ENCODE data around the gene GXYLT1. TPM values are rescaled to one million over a fixed set of nuclear protein-coding genes. Genes with fewer than 3 reads are reported as not detected.

GXYLT1 gene
- total RNA-seq, 3 donors from 2014 or later: 7.4 to 8.8 (median 8.5) TPM

DNA sequence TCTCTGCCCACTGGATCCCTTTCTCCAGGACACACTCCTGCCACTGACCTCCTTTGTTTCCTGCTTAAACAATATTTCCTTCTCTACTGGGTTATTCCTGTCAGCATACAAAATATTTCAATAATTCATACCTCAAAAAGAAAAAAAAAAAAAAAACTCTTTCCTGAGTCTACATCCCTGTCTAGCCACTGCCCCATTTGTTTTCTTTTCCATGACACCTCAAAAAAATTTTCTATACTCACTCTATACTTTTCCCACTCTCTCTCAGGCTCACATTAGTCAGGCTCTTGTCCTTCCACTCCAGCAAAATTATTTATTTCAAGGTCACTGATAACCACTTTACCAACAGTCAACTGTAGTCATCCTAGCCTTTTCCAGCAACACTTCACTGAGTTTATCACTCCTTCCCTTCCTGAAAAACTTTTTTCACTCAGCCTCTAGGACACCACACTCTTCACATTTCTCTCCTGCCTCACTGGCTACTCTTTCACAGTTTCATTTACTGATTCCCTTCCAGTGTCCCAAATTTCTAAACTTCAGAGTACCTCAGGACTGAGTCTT lies 29.4 kb upstream of the GXYLT1 start:
- no peak for DNase-seq
- no peaks in the 10 kb centered on the region for H3K4me1 ChIP-seq (ENCODE audit: low read depth)
- intact Hi-C loops (cut with DNase I, micrococcal nuclease): no loop called here
- no peak for ATAC-seq
- no peak overlapping the region for H3K4me3 ChIP-seq
- TF ChIP-seq, protein P1, sequence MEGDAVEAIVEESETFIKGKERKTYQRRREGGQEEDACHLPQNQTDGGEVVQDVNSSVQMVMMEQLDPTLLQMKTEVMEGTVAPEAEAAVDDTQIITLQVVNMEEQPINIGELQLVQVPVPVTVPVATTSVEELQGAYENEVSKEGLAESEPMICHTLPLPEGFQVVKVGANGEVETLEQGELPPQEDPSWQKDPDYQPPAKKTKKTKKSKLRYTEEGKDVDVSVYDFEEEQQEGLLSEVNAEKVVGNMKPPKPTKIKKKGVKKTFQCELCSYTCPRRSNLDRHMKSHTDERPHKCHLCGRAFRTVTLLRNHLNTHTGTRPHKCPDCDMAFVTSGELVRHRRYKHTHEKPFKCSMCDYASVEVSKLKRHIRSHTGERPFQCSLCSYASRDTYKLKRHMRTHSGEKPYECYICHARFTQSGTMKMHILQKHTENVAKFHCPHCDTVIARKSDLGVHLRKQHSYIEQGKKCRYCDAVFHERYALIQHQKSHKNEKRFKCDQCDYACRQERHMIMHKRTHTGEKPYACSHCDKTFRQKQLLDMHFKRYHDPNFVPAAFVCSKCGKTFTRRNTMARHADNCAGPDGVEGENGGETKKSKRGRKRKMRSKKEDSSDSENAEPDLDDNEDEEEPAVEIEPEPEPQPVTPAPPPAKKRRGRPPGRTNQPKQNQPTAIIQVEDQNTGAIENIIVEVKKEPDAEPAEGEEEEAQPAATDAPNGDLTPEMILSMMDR (IDR thresholded peaks at IDR 0.05): no peak
- H3K36me3 ChIP-seq (ENCODE audit: low read depth): no peaks in the 10 kb centered on the region
- H3K9me3 ChIP-seq: no peaks in the 10 kb centered on the region

DNA sequence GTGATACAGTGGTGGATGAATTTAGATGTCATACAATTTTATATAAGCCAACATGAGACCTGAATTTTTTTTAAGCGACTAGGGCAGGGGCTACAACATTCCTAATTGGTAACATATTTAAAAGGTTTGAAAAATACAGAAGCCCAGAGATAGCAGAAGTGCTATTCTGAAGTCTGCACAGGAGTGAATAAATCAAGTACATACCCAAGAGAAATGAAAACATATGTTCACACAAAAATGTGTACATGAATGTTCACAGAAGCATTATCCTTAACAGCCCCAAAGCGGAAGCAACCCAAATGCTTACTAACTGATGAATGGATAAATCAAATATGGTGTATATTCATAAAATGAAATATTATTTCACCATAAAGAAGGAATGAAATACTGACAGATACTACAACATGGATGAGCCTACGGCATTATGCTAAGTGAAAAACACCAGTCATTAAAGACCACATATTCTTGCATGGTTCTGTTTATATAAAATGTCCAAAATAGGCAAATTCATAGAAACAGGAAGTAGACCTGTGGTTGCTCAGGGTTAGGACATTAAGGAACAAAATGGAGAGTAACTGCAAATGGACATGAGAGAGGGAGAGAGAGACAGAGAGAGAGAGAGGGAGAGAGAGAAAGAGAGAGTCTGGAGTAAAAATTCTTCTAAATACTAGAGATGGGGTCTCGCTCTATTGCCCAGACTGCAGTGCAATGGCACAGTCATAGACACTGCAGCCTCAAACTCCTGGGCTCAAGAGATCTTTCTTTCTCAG lies 28.0 kb upstream of the GXYLT1 start:
- TF ChIP-seq, protein P1 (IDR thresholded peaks at IDR 0.05): no peak
- Histone ChIP-seq H3K36me3 (ENCODE audit: low read depth) (no peaks in the 10 kb centered on the region), H3K9me3 (no peaks in the 10 kb centered on the region), H3K4me1 (ENCODE audit: low read depth) (no peaks in the 10 kb centered on the region), H3K4me3 (no peak overlapping the region)
- intact Hi-C loops (cut with DNase I, micrococcal nuclease): no loop called here
- no peak for ATAC-seq
- DNase-seq: no peak

DNA sequence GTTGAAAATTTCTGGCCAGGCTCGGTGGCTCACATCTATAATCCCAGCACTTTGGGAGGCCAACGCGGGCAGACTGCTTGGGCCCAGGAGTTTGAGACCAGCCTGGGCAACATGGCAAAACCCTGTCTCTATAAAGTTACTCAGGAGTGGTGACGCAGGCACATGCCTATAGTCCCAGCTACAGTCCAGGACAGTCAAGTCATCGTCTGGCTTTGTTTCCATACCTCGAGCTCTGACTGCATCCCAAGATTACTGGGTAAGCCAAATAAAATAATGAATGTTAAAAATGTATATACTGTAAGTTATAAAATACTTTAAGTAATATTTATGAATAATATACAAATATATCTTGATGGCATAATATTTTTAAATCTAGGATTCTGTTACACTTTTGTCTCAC lies 23.0 kb upstream of the GXYLT1 start:
- Histone ChIP-seq H3K36me3 (ENCODE audit: low read depth) (no peaks in the 10 kb centered on the region), H3K4me3 (no peak overlapping the region), H3K9me3 (no peaks in the 10 kb centered on the region), H3K4me1 (ENCODE audit: low read depth) (no peaks in the 10 kb centered on the region)
- TF ChIP-seq, protein P1 (IDR thresholded peaks at IDR 0.05): no peak
- intact Hi-C loops (cut with DNase I, micrococcal nuclease): no loop called here
- ATAC-seq (no peak), DNase-seq (no peak)

DNA sequence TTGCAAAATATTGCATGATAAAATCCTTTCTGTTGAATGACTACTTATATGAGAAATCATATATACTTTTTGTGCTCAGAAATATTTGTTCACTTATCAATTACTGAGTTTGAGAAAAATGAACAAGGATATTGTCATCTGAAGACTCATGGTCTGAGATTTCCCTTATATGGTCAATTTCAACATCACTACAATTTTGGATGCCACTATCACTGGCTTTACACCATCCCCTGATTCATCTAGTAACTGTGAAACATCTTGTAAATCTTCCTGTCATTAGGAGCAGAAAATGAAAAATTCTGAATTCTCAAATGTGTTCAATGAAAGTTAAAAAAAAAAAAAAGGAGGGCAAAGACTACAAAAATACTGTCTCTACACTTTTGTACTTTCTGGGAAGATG lies 21.8 kb upstream of the GXYLT1 start:
- TF ChIP-seq, protein P1 (IDR thresholded peaks at IDR 0.05): no peak
- intact Hi-C loops (cut with DNase I, micrococcal nuclease): no loop called here
- Histone ChIP-seq H3K36me3 (ENCODE audit: low read depth) (no peaks in the 10 kb centered on the region), H3K9me3 (no peaks in the 10 kb centered on the region), H3K4me1 (ENCODE audit: low read depth) (no peaks in the 10 kb centered on the region), H3K4me3 (no peak overlapping the region)
- no peak for ATAC-seq
- DNase-seq: no peak

DNA sequence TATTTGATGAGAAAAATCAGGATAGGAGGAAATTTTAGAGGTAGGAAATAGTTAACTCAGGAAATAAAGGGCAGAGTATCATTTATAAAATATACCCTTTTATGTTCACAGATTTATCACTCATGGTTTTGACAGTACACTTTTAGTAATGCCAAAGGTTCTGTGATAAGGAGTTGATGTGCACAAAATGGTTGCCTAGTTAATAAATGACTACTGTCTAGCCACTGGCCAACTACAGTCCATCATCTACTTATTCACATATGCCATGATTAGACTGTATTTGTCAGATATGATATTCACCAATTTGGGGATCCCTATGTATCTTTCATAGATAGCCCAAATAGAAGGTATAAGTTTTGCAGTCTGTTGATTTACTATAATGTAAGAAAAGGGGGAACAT lies 19.2 kb upstream of the GXYLT1 start:
- peak; percentile 43 for ATAC-seq
- Histone ChIP-seq H3K36me3 (ENCODE audit: low read depth) (no peaks in the 10 kb centered on the region), H3K4me1 (ENCODE audit: low read depth) (no peaks in the 10 kb centered on the region), H3K9me3 (no peaks in the 10 kb centered on the region), H3K4me3 (no peak overlapping the region)
- intact Hi-C loops (cut with DNase I, micrococcal nuclease): no loop called here
- no peak for DNase-seq
- TF ChIP-seq, protein P1 (IDR thresholded peaks at IDR 0.05): no peak

Measured in mucosa of descending colon (tissue), 3 donors.